A549 (cell line): ENCODE data around the gene ASB1. TPM values are rescaled to one million over a fixed set of nuclear protein-coding genes. Genes with fewer than 3 reads are reported as not detected.

ENCODE experiments used
- ATAC-seq, 2 experiments: fragments of 200-7000 bp in 1 of 2; fragments of >200 bp in 1 of 2; cut with Nextera tagmentation in 1 of 2; cut with Tn5 transposase in 1 of 2; 3 replicates each; pipeline versions ENCODE4 v1.8.0 to v1.9.1; 2018 to 2020; ENCODE audit warnings: mild to moderate bottlenecking in 1 of 2, moderate library complexity in 1 of 2
- CTCF ChIA-PET: fragments of 300-600 bp; sonication (Branson Sonifier 250); formaldehyde crosslinking; extraction: SDS; loops from one replicate; lab custom pipeline; 2021; ENCODE audit warnings: antibody characterized with exemption, inconsistent platforms; lab: Yijun Ruan, JAX
- POLR2A ChIA-PET: fragments of 350-600 bp; formaldehyde crosslinking; extraction: SDS; loops from one replicate; lab custom pipeline; 2021; ENCODE audit warnings: antibody characterized with exemption, inconsistent platforms; lab: Yijun Ruan, JAX
- DNase-seq, 2 experiments: peaks; one replicate each; pipeline versions ENCODE4 v3.0.0 to v3.0.0-alpha.2; 2011 to 2016; ENCODE audit warnings: low read depth in 1 of 2, low spot score in 1 of 2
- FAIRE-seq: peaks from 2 replicates; lab custom pipeline; 2011; peaks lifted over from hg19 to GRCh38; lab: Jason Lieb, UNC
- H3K27ac ChIP-seq, 2 experiments: fragments of >200 bp; sonication (Bioruptor Twin); formaldehyde crosslinking; 3 replicates each; pipeline ENCODE4 v1.5.1; 2016 to 2017
- H3K4me1 ChIP-seq: fragments of >200 bp; sonication (Bioruptor Twin); formaldehyde crosslinking; 3 replicates; pipeline ENCODE4 v1.6.1; 2016
- H3K4me2 ChIP-seq: fragments of >200 bp; sonication (Bioruptor Twin); formaldehyde crosslinking; 3 replicates; pipeline ENCODE4 v1.6.1; 2016
- H3K4me3 ChIP-seq: fragments of >200 bp; sonication (Bioruptor Twin); formaldehyde crosslinking; 3 replicates; pipeline ENCODE4 v1.5.1; 2016
- H3K9me3 ChIP-seq: fragments of >200 bp; sonication (Bioruptor Twin); formaldehyde crosslinking; 3 replicates; pipeline ENCODE4 v1.6.1; 2016
- ATOH8 ChIP-seq: fragments of 250-450 bp; sonication (Bioruptor Pico); IDR thresholded peaks from 2 replicates; pipeline ENCODE4 v1.5.0; 2020; ENCODE audit warnings: low read depth, mild to moderate bottlenecking, moderate library complexity
- BHLHE40 ChIP-seq: IDR thresholded peaks from 2 replicates; pipeline ENCODE4 v1.6.1; 2012; ENCODE audit warnings: low read depth, low read length, inconsistent platforms
- CHD4 ChIP-seq: fragments of 200-600 bp; sonication (generic); IDR thresholded peaks from 2 replicates; pipeline ENCODE4 v1.6.1; 2016; ENCODE audit warnings: antibody characterized with exemption, mild to moderate bottlenecking, borderline replicate concordance
- EHMT2 ChIP-seq: fragments of 200-600 bp; sonication (generic); IDR thresholded peaks from 2 replicates; pipeline ENCODE4 v1.6.1; 2016; ENCODE audit warnings: antibody characterized with exemption, low read depth, mild to moderate bottlenecking, moderate library complexity
- ELK1 ChIP-seq: fragments of 150-350 bp; IDR thresholded peaks from 2 replicates; pipeline ENCODE4 v1.6.1; 2014; ENCODE audit warnings: low read depth, mild to moderate bottlenecking, low read length
- ESRRA ChIP-seq: fragments of 150-350 bp; IDR thresholded peaks from 2 replicates; pipeline ENCODE4 v1.6.1; 2014; ENCODE audit warnings: mild to moderate bottlenecking, low read length, borderline replicate concordance
- HOXA7 ChIP-seq: fragments of 250-450 bp; sonication (Bioruptor Pico); IDR thresholded peaks from 2 replicates; pipeline ENCODE4 v1.5.0; 2020; ENCODE audit warnings: mild to moderate bottlenecking, moderate library complexity
- HOXB13 ChIP-seq: fragments of 250-450 bp; sonication (Bioruptor Pico); IDR thresholded peaks from 2 replicates; pipeline ENCODE4 v1.5.0; 2020; ENCODE audit warnings: low read depth, mild to moderate bottlenecking, moderate library complexity
- MAX ChIP-seq: IDR thresholded peaks from 2 replicates; pipeline ENCODE4 v1.6.1; 2012
- MYC ChIP-seq: IDR thresholded peaks from 2 replicates; pipeline ENCODE4 v1.6.1; 2012; ENCODE audit warnings: mild to moderate bottlenecking, inconsistent platforms, low read length, improper control_type of control experiment, borderline replicate concordance
- NFE2L2 ChIP-seq: fragments of 150-350 bp; conservative IDR thresholded peaks from 2 replicates; pipeline ENCODE4 v1.6.1; 2014; ENCODE audit warnings: low read length
- NPAS2 ChIP-seq: fragments of 250-450 bp; sonication (Bioruptor Pico); IDR thresholded peaks from 2 replicates; pipeline ENCODE4 v1.8.0; 2022; ENCODE audit warnings: mild to moderate bottlenecking, moderate library complexity, borderline replicate concordance
- POLR2A ChIP-seq: IDR thresholded peaks from 2 replicates; pipeline ENCODE4 v1.6.1; 2012; ENCODE audit warnings: mild to moderate bottlenecking, low read length
- POLR2AphosphoS2 ChIP-seq: conservative IDR thresholded peaks from 2 replicates; pipeline ENCODE4 v1.6.1; 2012; ENCODE audit warnings: low read length, improper control_type of control experiment, inconsistent platforms
- RNF2 ChIP-seq: fragments of 200-600 bp; sonication (generic); IDR thresholded peaks from 2 replicates; pipeline ENCODE4 v1.6.1; 2016; ENCODE audit warnings: low read depth, mild to moderate bottlenecking, antibody characterized with exemption, moderate library complexity, borderline replicate concordance
- TP53 ChIP-seq: fragments of 250-450 bp; sonication (Bioruptor Pico); IDR thresholded peaks from 2 replicates; pipeline ENCODE4 v1.5.0; 2021; ENCODE audit warnings: mild to moderate bottlenecking, moderate library complexity
- WGBS: methylation state at CpG from one replicate; pipeline ENCODE4 v1.1.6; 2017; ENCODE audit errors: missing lambda C conversion rate; 5-methylcytosine and 5-hydroxymethylcytosine counted together
- polyA plus RNA-seq, 4 experiments: library from polyadenylated mRNA; depleted of rRNA in 3 of 4; stranded (reverse); fragments of >200 nt; fragmentation: RNase III in 1 of 4; extraction: RNeasy Plus Mini Kit Qiagen cat#74134 plus additional on column Dnase treatment in 1 of 4; gene quantifications; 2 replicates in 3 of 4; 3 replicates in 1 of 4; pipeline ENCODE4 v1.2.3, GENCODE V29; 2011 to 2017
- TF ChIP-seq, protein P1 (sequence below): fragments of >200 bp; sonication (Bioruptor Twin); formaldehyde crosslinking; IDR thresholded peaks from 3 replicates; pipeline ENCODE4 v1.6.1; 2016
- TF ChIP-seq, protein P2 (sequence below): fragments of 200-600 bp; sonication (generic); IDR thresholded peaks from 2 replicates; pipeline ENCODE4 v1.6.1; 2016; ENCODE audit warnings: antibody characterized with exemption, mild to moderate bottlenecking, moderate library complexity

Gene ASB1
- polyA plus RNA-seq, 2 of the 4 experiments (the other 2 are of a cell fraction): 24.6 to 42.7 TPM

DNA sequence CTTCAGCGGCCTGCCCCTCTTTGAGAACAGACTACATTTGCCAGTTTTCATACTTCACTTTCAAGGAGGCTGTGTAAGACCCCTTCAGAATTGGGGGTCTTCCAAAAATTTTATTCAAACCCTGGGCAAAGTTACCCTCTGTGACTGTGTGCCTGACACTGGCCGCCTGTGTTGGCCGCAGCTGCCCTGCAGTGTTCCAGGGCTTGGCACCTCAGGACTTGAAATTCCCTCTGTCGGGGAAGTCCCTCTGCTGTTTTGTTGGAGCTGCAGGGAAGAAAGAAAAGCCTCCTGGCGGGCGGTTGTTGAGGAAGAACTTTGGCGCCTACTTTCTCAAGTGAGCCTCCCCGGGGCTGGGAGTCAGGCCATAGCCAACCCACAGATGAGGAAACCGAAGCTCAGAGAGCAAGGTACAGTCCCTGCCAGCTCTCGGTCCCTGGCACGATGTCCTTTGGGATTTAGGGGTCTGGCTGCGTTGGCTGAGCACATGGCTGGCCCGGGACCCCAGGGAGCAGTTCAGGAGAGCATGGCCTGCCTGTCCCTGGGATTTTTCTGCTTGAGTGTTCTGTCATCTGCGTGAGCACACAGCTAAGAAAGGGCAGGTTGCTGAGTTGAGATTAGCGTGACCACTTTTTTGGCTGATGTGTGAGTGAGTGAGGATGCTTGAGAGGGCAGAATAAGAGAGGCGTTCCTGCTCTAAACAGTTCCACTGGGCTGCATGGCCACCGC is 17.9 kb upstream of the ASB1 start:
- TF ChIP-seq POLR2AphosphoS2 (no peak), EHMT2 (no peak), MAX (no peak), POLR2A (no peak), CHD4 (no peak), HOXB13 (CRISPR knock-in tag) (no peak), ESRRA (no peak), TP53 (CRISPR knock-in tag) (no peak), ATOH8 (CRISPR knock-in tag) (no peak)
- TF ChIP-seq, protein P1, sequence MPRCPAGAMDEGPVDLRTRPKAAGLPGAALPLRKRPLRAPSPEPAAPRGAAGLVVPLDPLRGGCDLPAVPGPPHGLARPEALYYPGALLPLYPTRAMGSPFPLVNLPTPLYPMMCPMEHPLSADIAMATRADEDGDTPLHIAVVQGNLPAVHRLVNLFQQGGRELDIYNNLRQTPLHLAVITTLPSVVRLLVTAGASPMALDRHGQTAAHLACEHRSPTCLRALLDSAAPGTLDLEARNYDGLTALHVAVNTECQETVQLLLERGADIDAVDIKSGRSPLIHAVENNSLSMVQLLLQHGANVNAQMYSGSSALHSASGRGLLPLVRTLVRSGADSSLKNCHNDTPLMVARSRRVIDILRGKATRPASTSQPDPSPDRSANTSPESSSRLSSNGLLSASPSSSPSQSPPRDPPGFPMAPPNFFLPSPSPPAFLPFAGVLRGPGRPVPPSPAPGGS: no peak
- TF ChIP-seq, protein P2, sequence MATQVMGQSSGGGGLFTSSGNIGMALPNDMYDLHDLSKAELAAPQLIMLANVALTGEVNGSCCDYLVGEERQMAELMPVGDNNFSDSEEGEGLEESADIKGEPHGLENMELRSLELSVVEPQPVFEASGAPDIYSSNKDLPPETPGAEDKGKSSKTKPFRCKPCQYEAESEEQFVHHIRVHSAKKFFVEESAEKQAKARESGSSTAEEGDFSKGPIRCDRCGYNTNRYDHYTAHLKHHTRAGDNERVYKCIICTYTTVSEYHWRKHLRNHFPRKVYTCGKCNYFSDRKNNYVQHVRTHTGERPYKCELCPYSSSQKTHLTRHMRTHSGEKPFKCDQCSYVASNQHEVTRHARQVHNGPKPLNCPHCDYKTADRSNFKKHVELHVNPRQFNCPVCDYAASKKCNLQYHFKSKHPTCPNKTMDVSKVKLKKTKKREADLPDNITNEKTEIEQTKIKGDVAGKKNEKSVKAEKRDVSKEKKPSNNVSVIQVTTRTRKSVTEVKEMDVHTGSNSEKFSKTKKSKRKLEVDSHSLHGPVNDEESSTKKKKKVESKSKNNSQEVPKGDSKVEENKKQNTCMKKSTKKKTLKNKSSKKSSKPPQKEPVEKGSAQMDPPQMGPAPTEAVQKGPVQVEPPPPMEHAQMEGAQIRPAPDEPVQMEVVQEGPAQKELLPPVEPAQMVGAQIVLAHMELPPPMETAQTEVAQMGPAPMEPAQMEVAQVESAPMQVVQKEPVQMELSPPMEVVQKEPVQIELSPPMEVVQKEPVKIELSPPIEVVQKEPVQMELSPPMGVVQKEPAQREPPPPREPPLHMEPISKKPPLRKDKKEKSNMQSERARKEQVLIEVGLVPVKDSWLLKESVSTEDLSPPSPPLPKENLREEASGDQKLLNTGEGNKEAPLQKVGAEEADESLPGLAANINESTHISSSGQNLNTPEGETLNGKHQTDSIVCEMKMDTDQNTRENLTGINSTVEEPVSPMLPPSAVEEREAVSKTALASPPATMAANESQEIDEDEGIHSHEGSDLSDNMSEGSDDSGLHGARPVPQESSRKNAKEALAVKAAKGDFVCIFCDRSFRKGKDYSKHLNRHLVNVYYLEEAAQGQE: no peak
- Histone ChIP-seq H3K4me1 (no peaks in the 10 kb centered on the region), H3K9me3 (no peaks in the 10 kb centered on the region), H3K4me3 (no peak overlapping the region), H3K4me2 (no peak overlapping the region), H3K27ac (no peak overlapping the region)
- FAIRE-seq (no peak), DNase-seq (no peak), ATAC-seq (no peak)
- POLR2A ChIA-PET: no interaction called here
- CTCF ChIA-PET: interaction anchor here (0.6 to 1.4 kb wide), 3 partner anchors 17 to 1734 kb away, joined by 3 read pairs; no protein-coding TSS in a partner anchor
- WGBS: 88% methylated on average over 17 of the region's 17 CpGs

DNA sequence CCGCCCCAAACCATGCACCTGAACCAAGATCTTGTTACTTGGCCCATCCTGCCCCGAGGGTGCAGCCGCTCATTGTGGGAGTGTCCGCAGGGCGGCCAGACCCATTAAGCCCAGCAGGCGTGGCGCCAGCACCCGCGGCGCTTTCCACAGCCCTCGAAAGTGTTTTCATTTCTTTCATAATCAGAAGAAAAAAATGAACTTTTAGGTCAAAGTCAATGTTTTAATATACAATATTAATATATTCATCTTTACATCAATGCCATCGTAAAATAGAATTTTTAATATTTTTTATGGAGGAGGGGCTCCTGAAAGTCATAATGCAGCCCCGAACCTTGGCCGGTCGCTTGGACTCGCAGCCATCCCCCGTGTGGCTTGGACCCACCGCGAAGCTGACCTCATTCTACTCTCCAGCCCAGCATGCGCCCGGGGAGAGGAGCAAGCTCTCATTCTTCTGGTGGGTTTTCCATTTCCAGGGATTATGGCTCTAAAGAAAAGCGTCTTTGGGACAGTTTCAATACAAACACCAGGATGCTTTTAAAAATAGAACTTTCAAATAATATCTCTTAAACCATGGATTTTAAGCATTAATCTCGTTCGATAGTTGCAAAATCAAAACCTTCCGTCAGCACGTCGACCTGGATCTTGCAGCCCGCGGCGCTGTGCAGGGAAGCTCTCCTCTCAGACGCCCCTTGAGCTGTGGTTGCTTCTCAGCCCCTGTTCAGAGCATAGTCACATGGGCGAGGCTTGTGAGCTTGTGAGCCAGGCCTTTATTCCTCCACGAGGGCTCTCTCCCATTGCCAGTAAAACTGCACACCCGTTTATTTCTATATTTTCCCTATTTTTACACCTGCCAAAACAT is 17.2 kb upstream of the ASB1 start:
- TF ChIP-seq HOXA7 (no peak), NPAS2 (CRISPR knock-in tag) (no peak), CHD4 (no peak), BHLHE40 (no peak), MYC (no peak), RNF2 (no peak), ELK1 (no peak), NFE2L2 (no peak), ESRRA (no peak)
- H3K9me3 ChIP-seq: no peaks in the 10 kb centered on the region
- DNase-seq (no peak), ATAC-seq (no peak), FAIRE-seq (no peak)
- 92% methylated on average over 34 of the region's 34 CpGs for WGBS
- no peak overlapping the region for H3K4me2 ChIP-seq
- H3K4me3 ChIP-seq: no peak overlapping the region
- no peak overlapping the region for H3K27ac ChIP-seq
- no peaks in the 10 kb centered on the region for H3K4me1 ChIP-seq
- ChIA-PET CTCF (interaction anchor here (0.9 to 1.0 kb wide), 2 partner anchors 154 to 274 kb away, joined by 3 read pairs; no protein-coding TSS in a partner anchor), POLR2A (no interaction called here)
